CD4-positive, alpha-beta T cell treated with Interferon gamma for 1 hour (primary cell): ENCODE data around the gene MEF2D.
A peak's percentile ranks its signal among the peaks of the same experiment; 100 is the strongest.

ENCODE experiments used
- DNase-seq: peaks from one replicate; pipeline ENCODE4 v3.0.0-alpha.2; 2020

Gene MEF2D

GRCh38 chr1:156421939-156422601, 78.5 kb downstream of the MEF2D start:
- no peak for DNase-seq

GRCh38 chr1:156421062-156421938, 79.3 kb downstream of the MEF2D start:
- peak; percentile 78 for DNase-seq

GRCh38 chr1:156420205-156421061, 80.1 kb downstream of the MEF2D start:
- DNase-seq, result peak; percentile 39

GRCh38 chr1:156419854-156420204, 80.7 kb downstream of the MEF2D start:
- peak; percentile 28 for DNase-seq

GRCh38 chr1:156418416-156419070, 82.0 kb downstream of the MEF2D start:
- no peak for DNase-seq

GRCh38 chr1:156417401-156418020, 83.1 kb downstream of the MEF2D start:
- no peak for DNase-seq

- DNase-seq, result no peak
These were observed 83.6 kb downstream of the MEF2D start for GRCh38 chr1:156416993-156417392.

GRCh38 chr1:156414461-156415064, 86.0 kb downstream of the MEF2D start:
- DNase-seq, result no peak
